Thoracic aorta (tissue), 2 donors: ENCODE data around the gene AP1G1. TPM values are rescaled to one million over a fixed set of nuclear protein-coding genes. Genes with fewer than 3 reads are reported as not detected.
"Not testable (repeated sequence)": the region's sequence is repeated elsewhere in the genome, so short reads cannot be mapped to it uniquely, and the experiment has no call there.

Experiments used
- ATAC-seq: fragments of 150-250 bp; one replicate; pipeline ENCODE4 v1.8.0; 2017; ENCODE audit warnings: low read depth; ENCODE audit not compliant: insufficient number of reproducible peaks, low FRiP score
- DNase-seq: peaks from one replicate; pipeline ENCODE4 v3.0.0-alpha.2; 2020; ENCODE audit warnings: low spot score
- H3K27ac ChIP-seq, 2 donors: fragments of 200-600 bp; sonication (generic); 1 replicate in 1 of 2; 2 replicates in 1 of 2; pipeline ENCODE4 v1.5.1; 2016; ENCODE audit warnings: mild to moderate bottlenecking in 2 of 2, moderate library complexity in 2 of 2
- H3K27me3 ChIP-seq: fragments of 200-600 bp; sonication (generic); replicated peaks from 2 replicates; pipeline ENCODE4 v1.6.0; 2016; ENCODE audit warnings: mild to moderate bottlenecking; ENCODE audit not compliant: insufficient read depth
- H3K36me3 ChIP-seq: fragments of 200-600 bp; sonication (generic); one replicate; pipeline ENCODE4 v1.5.1; 2016
- H3K4me1 ChIP-seq, 2 donors: fragments of 200-600 bp; sonication (generic); 1 replicate in 1 of 2; 2 replicates in 1 of 2; pipeline versions ENCODE4 v1.5.1 to v1.6.0; 2016; ENCODE audit warnings: low read depth in 2 of 2, mild to moderate bottlenecking in 1 of 2; ENCODE audit not compliant: control insufficient read depth in 1 of 2
- H3K4me3 ChIP-seq: fragments of 200-600 bp; sonication (generic); 2 replicates; pipeline ENCODE4 v1.5.1; 2016; ENCODE audit warnings: mild to moderate bottlenecking
- H3K9me3 ChIP-seq: fragments of 200-600 bp; sonication (generic); 2 replicates; pipeline ENCODE4 v1.5.1; 2016
- total RNA-seq, 2 donors: library from RNA; depleted of rRNA; stranded (reverse); fragments of >200 nt; gene quantifications; one replicate each; pipeline versions ENCODE4 v1.1.0 to v1.2.3, GENCODE V29; 2016
- TF ChIP-seq, protein P1 (sequence below): fragments of 200-600 bp; sonication (generic); IDR thresholded peaks from one replicate; pipeline ENCODE4 v1.5.1; 2019; ENCODE audit warnings: antibody characterized with exemption

The AP1G1 gene
- total RNA-seq, 2 donors from 2014 or later, result 47.8 to 65.1 TPM

DNA sequence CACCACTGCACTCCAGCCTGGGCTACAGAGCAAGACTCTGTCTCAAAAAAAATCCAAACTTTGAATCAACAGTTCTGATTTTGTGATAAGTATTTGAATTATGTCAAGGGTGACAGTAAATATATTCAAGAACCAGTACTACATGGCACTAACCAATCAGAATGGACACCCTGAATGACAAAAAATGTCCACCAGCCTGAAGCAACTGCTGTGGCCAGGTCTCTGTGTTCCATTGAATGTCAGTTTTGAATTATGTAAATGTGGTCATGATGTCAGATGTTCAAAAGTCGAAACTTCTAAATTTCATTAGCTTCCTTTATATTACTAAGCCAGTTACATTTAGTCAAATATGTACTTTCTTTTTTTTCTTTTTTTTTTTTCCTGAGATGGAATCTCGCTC is 21.7 kb upstream of the AP1G1 start:
- no peaks in the 10 kb centered on the region for H3K36me3 ChIP-seq
- H3K27ac ChIP-seq, result no peak overlapping the region
- H3K4me1 ChIP-seq, result no peaks in the 10 kb centered on the region
- no peak overlapping the region for H3K4me3 ChIP-seq
- TF ChIP-seq, protein P1, sequence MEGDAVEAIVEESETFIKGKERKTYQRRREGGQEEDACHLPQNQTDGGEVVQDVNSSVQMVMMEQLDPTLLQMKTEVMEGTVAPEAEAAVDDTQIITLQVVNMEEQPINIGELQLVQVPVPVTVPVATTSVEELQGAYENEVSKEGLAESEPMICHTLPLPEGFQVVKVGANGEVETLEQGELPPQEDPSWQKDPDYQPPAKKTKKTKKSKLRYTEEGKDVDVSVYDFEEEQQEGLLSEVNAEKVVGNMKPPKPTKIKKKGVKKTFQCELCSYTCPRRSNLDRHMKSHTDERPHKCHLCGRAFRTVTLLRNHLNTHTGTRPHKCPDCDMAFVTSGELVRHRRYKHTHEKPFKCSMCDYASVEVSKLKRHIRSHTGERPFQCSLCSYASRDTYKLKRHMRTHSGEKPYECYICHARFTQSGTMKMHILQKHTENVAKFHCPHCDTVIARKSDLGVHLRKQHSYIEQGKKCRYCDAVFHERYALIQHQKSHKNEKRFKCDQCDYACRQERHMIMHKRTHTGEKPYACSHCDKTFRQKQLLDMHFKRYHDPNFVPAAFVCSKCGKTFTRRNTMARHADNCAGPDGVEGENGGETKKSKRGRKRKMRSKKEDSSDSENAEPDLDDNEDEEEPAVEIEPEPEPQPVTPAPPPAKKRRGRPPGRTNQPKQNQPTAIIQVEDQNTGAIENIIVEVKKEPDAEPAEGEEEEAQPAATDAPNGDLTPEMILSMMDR, result no peak
- H3K9me3 ChIP-seq, result no peaks in the 10 kb centered on the region
- DNase-seq (no peak), ATAC-seq (no peak)
- no peaks in the 10 kb centered on the region for H3K27me3 ChIP-seq

DNA sequence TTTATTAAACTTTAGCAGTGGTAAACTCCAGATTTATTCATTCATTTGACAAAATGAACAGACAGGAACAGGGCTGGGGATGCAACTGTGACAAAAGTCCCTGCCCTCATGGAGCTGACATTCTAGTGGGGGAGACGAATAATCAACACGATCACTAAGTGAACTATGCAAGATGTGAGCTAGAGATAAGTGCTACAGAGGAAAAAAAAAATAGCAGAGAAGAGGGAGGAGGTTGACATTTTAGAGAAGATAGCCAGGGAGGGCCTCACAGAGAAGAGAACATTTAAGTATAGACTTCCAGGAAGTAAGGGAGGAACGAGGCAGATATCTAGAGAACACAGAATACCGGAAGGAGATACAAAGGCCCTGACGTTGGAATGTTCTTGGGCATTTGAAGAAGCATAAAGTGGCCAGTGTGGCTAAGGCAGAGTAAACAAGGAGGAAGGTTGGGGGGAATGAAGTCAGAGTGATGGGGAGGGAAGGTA is 17.9 kb upstream of the AP1G1 start:
- H3K36me3 ChIP-seq, result no peaks in the 10 kb centered on the region
- H3K27ac ChIP-seq, result no peak overlapping the region
- DNase-seq (no peak), ATAC-seq (no peak)
- H3K9me3 ChIP-seq, result no peaks in the 10 kb centered on the region
- TF ChIP-seq, protein P1, result no peak
- H3K27me3 ChIP-seq, result no peaks in the 10 kb centered on the region
- H3K4me1 ChIP-seq, result no peaks in the 10 kb centered on the region
- H3K4me3 ChIP-seq, result no peak overlapping the region

DNA sequence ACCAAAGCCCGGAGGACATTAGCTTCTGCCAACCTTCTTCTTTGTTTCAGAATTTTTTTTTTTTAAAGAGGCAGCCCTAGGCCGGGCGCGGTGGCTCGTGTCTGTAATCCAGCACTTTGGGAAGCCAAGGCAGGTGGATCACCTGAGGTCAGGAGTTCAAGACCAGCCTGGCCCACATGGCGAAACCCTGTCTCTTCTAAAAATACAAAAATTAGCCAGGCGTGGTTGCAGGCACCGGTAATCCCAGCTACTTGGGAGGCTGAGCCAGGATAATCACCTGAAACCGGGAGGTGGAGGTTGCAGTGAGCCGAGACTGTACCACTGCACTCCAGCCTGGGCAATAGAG is 8.5 kb upstream of the AP1G1 start:
- DNase-seq, H3K9me3 ChIP-seq, H3K27me3 ChIP-seq, H3K36me3 ChIP-seq: not testable (repeated sequence)
- ATAC-seq, result peak; percentile 18
- Histone ChIP-seq H3K4me1 (peaks cover 5 to 22% of the 10 kb centered on the region in 2 donors), H3K27ac (peak overlapping the region; percentile 93), H3K4me3 (peak overlapping the region; percentile 72)

DNA sequence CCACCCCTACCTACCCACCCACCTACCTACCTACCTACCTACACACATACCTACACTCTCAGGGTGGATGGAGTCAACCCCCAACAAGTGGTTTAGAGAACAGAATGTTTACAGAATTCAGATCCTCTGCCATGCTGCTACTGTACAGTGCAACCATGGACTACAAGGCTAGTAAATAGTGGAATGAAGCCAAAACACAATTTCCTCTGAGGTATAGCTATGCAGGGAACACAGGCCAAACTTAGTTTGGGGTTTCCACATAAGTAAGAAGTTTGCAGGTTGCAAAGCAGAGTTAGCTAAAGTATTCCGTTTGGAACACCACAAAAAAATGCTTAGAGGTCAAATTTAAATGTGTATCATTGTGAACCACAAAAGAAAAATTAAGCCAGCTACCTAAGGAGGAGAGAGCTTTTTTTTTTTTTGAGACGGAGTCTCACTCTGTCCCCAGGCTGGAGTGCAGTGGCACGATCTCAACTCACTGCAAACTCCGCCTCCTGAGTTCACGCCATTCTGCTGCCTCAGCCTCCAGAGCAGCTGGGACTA is 2.7 kb upstream of the AP1G1 start:
- Histone ChIP-seq H3K27ac (no peak overlapping the region), H3K9me3 (no peaks in the 10 kb centered on the region), H3K27me3 (no peaks in the 10 kb centered on the region), H3K36me3 (no peaks in the 10 kb centered on the region), H3K4me3 (no peak overlapping the region), H3K4me1 (peaks cover 13 to 26% of the 10 kb centered on the region in 2 donors)
- ATAC-seq (no peak), DNase-seq (no peak)
- TF ChIP-seq, protein P1, result no peak

DNA sequence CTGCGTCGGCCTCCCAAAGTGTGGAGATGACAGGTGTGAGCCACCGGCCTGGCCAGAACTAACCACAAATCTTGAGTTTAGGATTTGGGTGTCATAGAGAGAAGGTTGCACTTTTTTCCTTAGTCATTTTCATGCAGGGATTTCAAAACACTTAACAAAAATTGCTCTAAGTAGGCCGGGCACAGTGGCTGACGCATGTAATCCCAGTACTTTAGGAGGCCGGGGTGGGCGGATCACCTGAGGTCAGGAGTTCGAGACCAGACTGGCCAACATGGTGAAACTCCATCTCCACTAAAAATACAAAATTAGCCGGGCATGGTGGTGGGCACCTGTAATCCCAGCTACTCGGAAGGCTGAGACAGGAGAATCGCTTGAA is 1.5 kb upstream of the AP1G1 start:
- Histone ChIP-seq H3K27ac (peak overlapping the region; percentile 93 to 99), H3K4me1 (peaks cover 23 to 28% of the 10 kb centered on the region in 2 donors)
- H3K4me3 ChIP-seq, DNase-seq, H3K27me3 ChIP-seq, ATAC-seq, H3K9me3 ChIP-seq, H3K36me3 ChIP-seq: not testable (repeated sequence)

DNA sequence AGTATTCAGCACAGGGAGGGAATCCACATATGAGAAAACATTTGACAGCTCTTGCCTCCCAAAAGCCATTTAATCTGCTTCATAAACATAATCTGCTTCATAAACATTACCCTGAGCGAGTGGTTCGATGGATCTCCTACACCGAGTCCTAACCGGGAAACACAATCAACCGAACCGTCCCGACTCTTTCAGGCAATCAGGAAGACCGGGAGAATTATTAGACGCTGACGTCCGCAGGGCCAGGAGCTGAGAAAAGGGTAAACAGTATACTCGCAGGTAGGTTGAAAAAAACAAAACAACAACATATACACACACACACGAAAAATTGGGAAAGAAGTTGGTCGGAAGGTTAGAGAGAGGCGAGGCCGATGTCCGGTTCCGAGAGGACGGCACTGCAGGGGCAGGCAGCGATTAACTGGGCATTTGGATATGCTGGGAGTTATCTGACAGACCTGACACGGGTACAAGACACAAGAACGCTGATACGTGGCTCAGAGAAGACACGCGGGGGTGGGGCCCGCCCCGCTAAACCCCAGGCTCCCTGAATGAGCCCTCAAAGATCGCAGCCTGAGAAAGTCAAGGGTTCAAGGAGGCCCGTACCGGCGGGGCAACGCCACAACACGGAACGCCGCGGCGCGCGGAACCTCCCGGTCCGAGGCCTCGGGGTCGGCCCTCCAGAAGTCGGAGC is 585 bp downstream of the AP1G1 start:
- DNase-seq (no peak), ATAC-seq (no peak)
- Histone ChIP-seq H3K4me1 (peaks cover 32 to 43% of the 10 kb centered on the region in 2 donors), H3K9me3 (no peaks in the 10 kb centered on the region), H3K27ac (peak overlapping the region; percentile 93 to 99), H3K4me3 (peak overlapping the region; percentile 99), H3K27me3 (no peaks in the 10 kb centered on the region), H3K36me3 (no peaks in the 10 kb centered on the region)
- TF ChIP-seq, protein P1, result no peak
